Motor neuron (in vitro differentiated cells): ENCODE data around the gene CACNA2D2. TPM values are rescaled to one million over a fixed set of nuclear protein-coding genes. Genes with fewer than 3 reads are reported as not detected.

Experiments
- ATAC-seq, 8 experiments: fragments of 200-7000 bp; cut with Tn5 transposase; replicated peaks in 6 of 8; 2 replicates each; pipeline ENCODE4 v1.8.0; 2021; ENCODE audit warnings: mild to moderate bottlenecking in 8 of 8, moderate library complexity in 8 of 8
- H3K27ac ChIP-seq, 2 donors: fragments of 250-450 bp; sonication (Bioruptor Pico); 2 replicates each; pipeline ENCODE4 v1.9.0; 2021; ENCODE audit warnings: antibody characterized with exemption in 2 of 2, mild to moderate bottlenecking in 2 of 2, moderate library complexity in 1 of 2
- H3K4me1 ChIP-seq, 2 donors: fragments of 250-450 bp; sonication (Bioruptor Pico); replicated peaks in 1 of 2; 2 replicates each; pipeline ENCODE4 v1.6.1; 2021; ENCODE audit warnings: antibody characterized with exemption in 2 of 2, mild to moderate bottlenecking in 2 of 2, moderate library complexity in 1 of 2
- H3K4me3 ChIP-seq, 5 donors: fragments of 250-450 bp; sonication (Bioruptor Pico); 2 replicates each; pipeline ENCODE4 v1.9.0; 2021; ENCODE audit warnings: antibody characterized with exemption in 5 of 5, mild to moderate bottlenecking in 5 of 5, moderate library complexity in 4 of 5
- WGBS, 10 experiments: fragments of 450-650 bp; shearing (Covaris generic); methylation state at CpG; one replicate each; pipeline ENCODE4 v1.0.0; 2022; 5-methylcytosine and 5-hydroxymethylcytosine counted together
- in situ Hi-C, 9 experiments: fragments of 400-800 bp; cut with MboI; loops; one replicate each; pipeline ENCODE4 v1.15.0; 2021; ENCODE audit warnings: low sequenced_read_pairs in 9 of 9, low pct_unique_long_range_greater_than_20kb in 2 of 9; ENCODE audit not compliant: unreplicated experiment in 9 of 9
- total RNA-seq, 8 experiments: library from RNA; unstranded; fragments of 300-600 nt; gene quantifications; 2 replicates each; pipeline versions ENCODE4 v1.2.3 to v1.2.4, GENCODE V29; 2022

The CACNA2D2 gene
- total RNA-seq, 8 experiments from 2014 or later, result 1.7 to 8.5 (median 7.2) TPM

DNA sequence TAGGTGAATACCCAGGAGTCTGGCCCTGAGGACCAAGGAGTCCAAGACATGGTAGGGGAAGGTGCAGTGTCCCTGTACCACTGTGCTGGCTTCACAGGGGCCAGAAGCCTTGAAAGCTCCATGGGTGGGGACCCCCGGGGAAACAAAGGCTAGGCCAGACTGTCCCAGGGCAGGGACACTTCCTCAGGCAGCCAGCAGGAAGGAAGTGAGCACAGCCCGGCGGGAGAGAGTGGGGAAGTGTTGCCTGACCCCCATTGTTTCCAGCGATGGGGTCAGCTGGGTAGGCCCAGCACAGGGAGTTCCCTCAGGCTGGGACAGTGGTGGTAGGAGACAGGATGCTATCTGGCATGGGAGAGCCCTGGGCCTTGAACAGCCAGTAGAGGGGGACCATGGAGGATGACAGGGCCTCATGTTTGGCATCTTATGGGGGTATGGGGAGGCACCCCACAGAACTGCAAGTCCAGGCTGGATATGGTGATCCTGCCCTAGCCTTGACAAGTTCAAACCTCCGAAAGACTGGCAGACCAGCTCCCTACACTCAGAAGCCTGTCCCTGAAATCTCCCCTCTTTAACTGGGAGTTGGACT, 179.7 kb downstream of the CACNA2D2 start:
- H3K4me1 ChIP-seq, result peaks cover 29 to 36% of the 10 kb centered on the region in 2 donors
- WGBS, 10 experiments, result 50 to 89% (median 67%) methylated on average over 1 to 4 of the region's 5 CpGs; no CpG with 5 or more reads in 6 of the 10 experiments
- no peak overlapping the region for H3K27ac ChIP-seq
- no peak for ATAC-seq
- in situ Hi-C loops, result no loop called here
- no peak overlapping the region for H3K4me3 ChIP-seq

DNA sequence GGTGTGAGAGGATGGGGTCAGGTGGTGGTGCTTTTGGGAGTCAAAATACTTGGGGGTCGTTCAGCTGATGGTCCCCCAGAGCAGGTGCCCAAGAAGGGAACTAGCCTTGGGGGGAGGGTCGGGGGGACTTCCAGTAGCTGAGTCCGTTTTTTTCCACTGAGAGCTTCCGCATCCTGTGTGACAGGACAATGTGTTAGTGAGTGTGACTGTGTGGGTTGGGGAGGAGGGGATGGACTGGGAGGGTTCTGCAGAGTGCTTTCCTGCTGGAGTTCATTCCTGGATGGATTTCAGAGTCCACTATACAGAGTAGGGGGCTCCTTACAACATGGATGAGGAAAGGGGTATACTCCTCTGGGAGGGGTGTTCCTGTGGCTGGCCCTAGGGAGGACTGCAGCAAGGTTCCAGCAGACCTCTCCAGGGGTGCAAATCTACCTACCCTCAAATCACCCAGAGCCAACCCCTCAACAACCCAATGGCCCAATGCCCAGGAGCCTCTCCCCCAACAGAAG, 180.3 kb downstream of the CACNA2D2 start:
- in situ Hi-C loops, result no loop called here
- Histone ChIP-seq H3K4me3 (no peak overlapping the region), H3K27ac (no peak overlapping the region), H3K4me1 (peaks cover 29 to 32% of the 10 kb centered on the region in 2 donors)
- ATAC-seq, result no peak
- WGBS, 10 experiments, result 29 to 87% (median 80%) methylated on average over 1 to 3 of the region's 4 CpGs; no CpG with 5 or more reads in 7 of the 10 experiments

- Histone ChIP-seq H3K4me3 (peak within 1 kb of the TSS; percentile 72 to 97 (median 90)), H3K27ac (peak within 1 kb of the TSS; percentile 100), H3K4me1 (peaks cover 29 to 32% of the 10 kb centered on the region in 2 donors)
- WGBS, 10 experiments, result 60 to 100% (median 72%) methylated on average over 1 to 7 of the region's 31 CpGs; no CpG with 5 or more reads in 6 of the 10 experiments
- ATAC-seq, result no peak
- in situ Hi-C loops, result no loop called here
Measured at GRCh38 chr3:50322386-50323091, 180.9 kb downstream of the CACNA2D2 start, which contains the start of gene HYAL2. HYAL2 (minus strand) TSS chr3:50322745; CDS start chr3:50320489, 2,256 bp downstream.

- H3K4me1 ChIP-seq, result peaks cover 25 to 29% of the 10 kb centered on the region in 2 donors
Measured at GRCh38 chr3:50322115-50322385, 181.4 kb downstream of the CACNA2D2 start.

DNA sequence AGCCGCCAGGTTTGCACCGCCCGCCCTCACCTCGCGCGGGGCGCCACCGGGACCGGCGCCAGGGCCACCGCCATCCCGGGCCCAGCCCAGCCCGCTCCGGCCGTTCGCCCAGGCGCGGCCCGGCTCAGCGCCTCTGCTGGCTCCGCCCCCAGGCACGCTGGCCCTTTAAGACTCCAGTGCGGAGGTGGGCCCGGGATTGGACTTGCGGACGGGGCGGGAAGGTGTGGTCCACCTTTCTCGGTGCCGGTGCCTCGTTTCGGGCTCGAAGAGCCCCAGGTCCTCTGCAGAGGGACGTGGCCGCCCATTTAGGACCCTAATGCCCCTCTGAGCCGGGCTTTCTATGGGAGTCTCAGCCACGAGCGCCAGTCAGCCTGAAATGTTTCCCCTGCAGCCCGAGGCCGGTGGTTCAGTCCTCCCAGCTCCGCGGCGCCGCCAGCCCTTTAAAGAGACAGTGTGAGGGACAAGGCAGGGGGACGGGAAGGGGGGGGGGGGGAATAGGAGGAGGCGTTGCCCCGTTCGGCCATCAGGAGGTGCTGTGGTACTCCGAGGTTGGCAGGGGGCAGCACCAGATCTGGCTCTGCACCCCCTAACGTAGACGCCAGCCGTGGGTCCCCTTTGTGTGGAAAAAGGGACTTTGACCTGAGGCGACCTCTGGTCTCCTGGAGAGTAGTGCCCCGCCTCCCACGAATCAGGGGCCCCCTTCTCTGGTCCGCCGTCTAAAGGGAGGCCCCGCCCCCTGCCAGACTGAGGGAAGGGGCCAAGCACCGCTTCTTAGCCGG, 181.9 kb downstream of the CACNA2D2 start:
- H3K4me3 ChIP-seq, result peak overlapping the region; percentile 72 to 97 (median 90)
- 0 to 7% (median 0%) methylated on average over 4 to 10 of the region's 59 CpGs; no CpG with 5 or more reads in 5 of the 10 experiments for WGBS, 10 experiments
- in situ Hi-C loops, result no loop called here
- ATAC-seq, result peak; percentile 82 to 90 (median 88)
- H3K27ac ChIP-seq, result peak overlapping the region; percentile 100
- H3K4me1 ChIP-seq, result peaks cover 22 to 30% of the 10 kb centered on the region in 2 donors

More at GRCh38 chr3:50322115-50322385, 181.4 kb downstream of the CACNA2D2 start:
- in situ Hi-C loops, result no loop called here
- WGBS, 10 experiments, result 46 to 60% methylated on average over 1 to 3 of the region's 14 CpGs; no CpG with 5 or more reads in 8 of the 10 experiments
- H3K4me3 ChIP-seq, result peak overlapping the region; percentile 72 to 97 (median 90)
- peak overlapping the region; percentile 100 for H3K27ac ChIP-seq
- no peak for ATAC-seq

DNA sequence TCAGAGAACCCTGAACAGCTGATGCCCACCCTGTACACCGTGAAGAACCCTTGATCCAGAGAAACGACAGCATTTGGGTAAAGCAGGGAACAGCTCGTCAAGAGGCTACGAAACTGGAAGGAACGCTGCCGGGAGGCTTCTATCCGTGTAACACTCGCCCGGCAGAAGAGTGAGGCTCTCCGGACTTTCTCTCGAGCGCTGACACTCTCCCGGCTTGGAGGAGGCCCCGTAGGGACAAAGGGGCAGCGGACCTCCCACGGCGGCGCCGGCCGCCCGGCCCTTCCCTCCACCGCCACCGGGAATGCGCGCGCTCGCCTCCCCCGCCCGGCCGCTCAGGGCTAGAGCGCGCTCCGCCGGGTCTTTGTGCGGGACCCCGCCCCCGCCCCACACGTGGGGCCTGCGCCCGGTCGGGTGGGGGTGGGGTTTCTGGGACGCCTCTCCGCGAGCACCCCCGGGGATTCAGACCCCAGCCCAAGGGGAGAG, 182.5 kb downstream of the CACNA2D2 start:
- H3K4me3 ChIP-seq, result peak overlapping the region; percentile 72 to 97 (median 90)
- H3K4me1 ChIP-seq, result peaks cover 22 to 30% of the 10 kb centered on the region in 2 donors
- peak; percentile 55 to 79 (median 76) for ATAC-seq
- H3K27ac ChIP-seq, result peak overlapping the region; percentile 100
- in situ Hi-C loops, result no loop called here
- 0 to 7% (median 0%) methylated on average over 1 to 6 of the region's 45 CpGs; no CpG with 5 or more reads in 3 of the 10 experiments for WGBS, 10 experiments

DNA sequence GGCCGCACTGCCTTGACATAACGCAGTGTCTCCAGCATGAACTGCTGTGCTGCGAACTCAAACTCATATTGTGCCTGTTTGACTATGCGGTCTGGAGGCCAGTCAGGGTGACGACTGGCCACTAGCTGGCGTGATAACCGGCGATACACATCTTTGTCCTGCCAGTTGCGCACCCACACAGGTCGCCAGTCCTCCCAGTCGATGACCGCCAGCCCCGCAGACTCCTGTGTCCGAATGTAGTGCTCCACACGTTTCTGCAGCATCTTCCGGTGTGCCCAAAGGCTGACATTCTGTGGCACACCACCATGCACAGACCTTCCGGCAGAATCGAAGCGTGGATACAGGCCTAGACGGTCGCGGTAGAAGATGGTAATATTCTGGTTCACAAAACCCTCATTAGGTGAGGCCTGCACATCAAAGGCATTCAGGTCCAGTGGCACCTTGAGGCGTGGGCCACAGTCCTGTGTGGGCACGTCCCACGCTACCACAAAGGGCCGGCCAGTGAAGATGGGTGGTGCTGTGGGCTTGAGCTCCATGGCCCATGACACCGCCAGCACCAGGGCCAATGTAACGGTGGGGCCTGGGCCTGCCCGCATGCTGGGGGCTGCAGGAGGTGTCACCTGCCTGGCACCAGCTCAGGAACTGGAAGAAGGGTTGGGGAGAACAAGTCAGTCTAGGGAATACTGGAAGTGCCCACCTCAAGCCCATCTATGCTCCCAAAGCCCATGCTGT, 183.4 kb downstream of the CACNA2D2 start:
- 76 to 83% (median 81%) methylated on average over 2 to 13 of the region's 29 CpGs; no CpG with 5 or more reads in 6 of the 10 experiments for WGBS, 10 experiments
- ATAC-seq, result no peak
- Histone ChIP-seq H3K4me1 (peaks cover 22 to 30% of the 10 kb centered on the region in 2 donors), H3K4me3 (peak overlapping the region; percentile 72 to 97 (median 90)), H3K27ac (peak overlapping the region; percentile 100)
- in situ Hi-C loops, result no loop called here

DNA sequence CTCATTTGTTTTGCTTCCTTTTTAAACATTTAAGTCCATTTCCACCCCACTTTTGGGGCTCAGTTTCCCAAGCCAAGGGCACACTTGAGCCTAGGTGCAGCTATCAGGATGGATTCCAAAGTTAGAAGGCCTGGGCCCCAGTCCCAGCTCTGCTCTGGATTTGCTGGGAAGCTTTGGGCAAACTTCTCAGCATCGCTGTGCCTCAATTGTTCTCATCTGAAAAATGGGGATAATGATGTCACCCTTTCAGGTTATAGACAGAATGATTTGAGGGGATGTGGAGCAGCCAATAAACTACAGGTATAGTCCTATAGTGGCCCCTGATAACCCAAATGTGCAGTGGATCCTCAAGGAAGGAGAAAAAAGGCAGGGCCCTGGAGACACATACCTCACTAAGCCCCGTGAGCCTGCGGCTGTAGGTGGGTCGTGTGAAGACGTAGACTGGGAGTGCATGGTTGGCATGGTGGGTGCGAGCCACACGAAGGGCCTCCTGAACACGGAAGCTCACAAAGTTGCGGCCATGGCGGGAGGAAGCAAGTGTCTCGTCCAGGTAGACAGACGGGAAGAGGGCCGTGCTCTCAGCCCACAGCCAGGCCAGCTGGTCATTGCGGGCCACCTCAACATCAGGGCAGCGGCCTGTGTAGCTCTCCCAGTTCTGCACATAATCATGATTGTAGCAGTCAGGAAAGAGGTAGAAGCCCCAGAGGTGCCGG, 184.1 kb downstream of the CACNA2D2 start:
- WGBS, 10 experiments, result 79 to 100% (median 90%) methylated on average over 1 to 10 of the region's 16 CpGs; no CpG with 5 or more reads in 3 of the 10 experiments
- H3K27ac ChIP-seq, result no peak overlapping the region
- peaks cover 22 to 28% of the 10 kb centered on the region in 2 donors for H3K4me1 ChIP-seq
- no peak overlapping the region for H3K4me3 ChIP-seq
- in situ Hi-C loops, result no loop called here
- ATAC-seq, result no peak

DNA sequence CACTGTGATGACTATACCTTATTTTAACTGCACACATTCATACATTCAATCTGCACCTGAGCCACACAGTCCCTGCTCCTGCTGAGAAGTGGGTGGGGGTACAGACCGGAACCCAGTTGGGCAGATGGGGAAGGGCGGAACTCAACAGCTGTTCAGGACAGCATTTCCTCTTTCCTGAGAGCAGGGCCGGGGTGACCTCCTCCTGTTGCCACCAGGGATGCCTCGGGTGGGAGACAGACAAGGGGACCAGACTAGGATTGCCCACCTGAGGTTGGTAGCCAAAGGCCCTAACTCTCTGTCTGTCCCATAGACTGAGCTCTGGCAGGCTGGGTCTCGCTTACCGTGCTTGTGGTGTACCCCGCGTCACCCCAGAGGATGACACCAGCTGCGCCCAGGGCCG, 184.8 kb downstream of the CACNA2D2 start:
- Histone ChIP-seq H3K4me3 (no peak overlapping the region), H3K27ac (no peak overlapping the region), H3K4me1 (peaks cover 22 to 26% of the 10 kb centered on the region in 2 donors)
- 78 to 100% (median 91%) methylated on average over 1 to 7 of the region's 10 CpGs; no CpG with 5 or more reads in 4 of the 10 experiments for WGBS, 10 experiments
- in situ Hi-C loops, result no loop called here
- ATAC-seq, result no peak

GRCh38 chr3:50318163-50318562, 185.3 kb downstream of the CACNA2D2 start:
- Histone ChIP-seq H3K4me3 (no peak overlapping the region), H3K4me1 (peaks cover 22 to 26% of the 10 kb centered on the region in 2 donors), H3K27ac (no peak overlapping the region)
- ATAC-seq, result no peak
- 80 to 100% (median 95%) methylated on average over 1 to 5 of the region's 11 CpGs; no CpG with 5 or more reads in 5 of the 10 experiments for WGBS, 10 experiments
- in situ Hi-C loops, result no loop called here

GRCh38 chr3:50317300-50317699, 186.1 kb downstream of the CACNA2D2 start:
- Histone ChIP-seq H3K27ac (no peak overlapping the region), H3K4me3 (no peak overlapping the region), H3K4me1 (peaks cover 18 to 21% of the 10 kb centered on the region in 2 donors)
- in situ Hi-C loops, result no loop called here
- 40 to 100% (median 80%) methylated on average over 1 to 4 of the region's 6 CpGs; no CpG with 5 or more reads in 4 of the 10 experiments for WGBS, 10 experiments
- no peak for ATAC-seq
